ENCODE results near the gene AKAP6.
A peak's percentile ranks its signal among the peaks of the same experiment; 100 is the strongest.

AKAP6 gene

GRCh38 chr14:32681598-32681997, 352.5 kb downstream of the AKAP6 start:
- DNase-seq, result no peak

DNA sequence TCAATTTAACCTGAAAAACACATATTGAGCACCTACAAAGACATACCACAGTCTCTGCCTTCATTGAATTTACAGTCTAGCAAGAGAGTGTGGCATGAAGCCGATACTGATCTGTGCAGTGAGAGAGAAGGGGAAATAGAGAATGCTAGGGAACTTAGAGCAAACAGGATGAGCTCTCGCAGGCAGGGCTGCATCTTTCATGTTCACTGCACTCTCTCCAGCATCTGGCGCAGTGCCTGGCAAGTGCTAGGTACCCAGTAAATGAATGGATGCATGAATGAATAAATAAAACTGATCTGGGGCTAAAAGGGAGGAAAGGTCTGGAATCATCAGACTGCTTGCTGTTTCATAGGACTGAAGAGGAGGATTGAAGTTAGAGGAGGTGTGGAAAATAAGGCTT, 353.1 kb downstream of the AKAP6 start:
- DNase-seq, result no peak

DNA sequence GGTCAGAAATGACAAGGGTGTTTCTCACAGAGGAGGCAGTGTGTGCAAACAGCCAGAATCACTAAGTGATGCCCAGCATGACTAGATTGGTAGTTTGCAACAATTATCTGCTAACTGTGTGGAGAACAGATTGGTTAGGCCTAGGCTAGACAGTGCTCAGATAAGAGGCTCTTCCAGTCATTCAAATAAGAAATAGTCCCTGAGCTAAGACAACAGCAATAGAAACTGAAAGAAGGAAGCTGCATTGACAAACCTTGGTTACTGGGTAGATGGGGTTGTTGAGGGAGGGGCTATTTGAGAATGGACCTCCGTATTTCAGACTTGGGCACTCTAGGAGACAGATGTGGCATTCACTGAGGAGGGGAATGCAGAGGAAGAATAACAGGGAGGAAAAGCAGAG, 354.6 kb downstream of the AKAP6 start:
- DNase-seq, result no peak

DNA sequence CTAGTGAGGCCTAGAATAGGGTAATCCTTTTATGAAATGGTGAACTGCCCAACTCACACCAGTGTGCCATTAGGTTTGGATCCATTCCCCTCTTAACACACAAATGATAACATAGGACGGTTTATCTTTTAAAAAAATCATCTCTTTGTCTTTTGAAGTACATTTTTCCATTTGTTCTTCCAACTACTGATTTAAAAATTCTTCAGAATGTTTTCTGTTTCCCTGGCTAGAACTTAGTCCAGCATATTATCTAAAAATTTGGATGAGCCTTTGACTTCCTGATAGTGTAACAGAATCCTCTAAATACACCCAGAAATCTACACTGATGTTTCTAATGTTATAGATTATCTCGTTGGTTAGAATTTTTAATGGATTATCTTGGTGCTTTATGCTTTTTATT, 359.8 kb downstream of the AKAP6 start:
- no peak for DNase-seq

DNA sequence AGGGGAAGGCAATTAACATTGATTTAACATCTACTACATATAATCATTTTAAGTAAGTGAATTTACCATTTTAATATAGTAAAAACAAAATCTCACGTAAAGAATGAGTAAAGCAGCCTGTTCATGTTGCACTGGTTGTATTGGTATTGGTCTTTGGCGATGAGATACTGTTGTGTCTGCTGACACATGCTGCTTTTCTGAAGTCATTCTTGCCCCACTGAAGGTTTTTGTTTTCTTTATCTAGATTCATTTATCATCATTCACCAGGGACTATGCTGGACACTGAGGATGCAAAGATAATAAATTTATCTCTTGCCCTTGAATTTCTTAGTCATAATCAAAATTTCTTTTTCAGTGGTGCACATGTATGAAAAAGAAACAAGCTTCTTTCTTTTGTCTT, 363.3 kb downstream of the AKAP6 start:
- DNase-seq, result no peak

- DNase-seq, result no peak
Measured at GRCh38 chr14:32693114-32693513, 364.0 kb downstream of the AKAP6 start.

DNA sequence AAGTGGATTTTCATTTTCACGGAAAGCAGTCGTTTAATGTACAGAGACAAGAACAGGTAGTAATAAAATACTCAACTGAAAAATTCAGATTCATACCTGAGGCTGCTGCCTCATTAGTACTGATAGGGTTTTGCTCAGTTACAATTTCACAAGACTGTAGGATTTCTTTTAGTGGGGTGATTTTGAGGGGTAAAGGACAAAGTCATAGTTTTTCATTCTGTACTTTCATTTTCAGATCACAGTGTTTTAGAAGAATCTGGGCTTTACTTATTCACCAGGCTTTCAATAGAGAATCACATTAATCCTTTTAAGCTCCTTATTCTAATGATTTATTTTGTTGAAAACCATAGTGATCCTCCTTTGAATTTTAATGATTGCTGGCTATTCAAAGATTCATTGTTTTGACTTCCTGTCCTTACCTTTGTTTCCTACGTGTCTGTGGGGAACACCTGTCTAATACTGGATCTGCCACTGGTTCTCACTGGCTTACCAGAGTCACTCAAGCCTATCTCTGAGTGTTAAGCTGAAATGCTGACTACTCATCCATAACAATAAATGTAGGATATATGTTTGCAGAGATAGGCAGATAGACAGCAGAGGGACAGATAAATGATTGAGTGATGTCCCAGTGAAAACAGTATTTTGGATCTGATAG, 365.8 kb downstream of the AKAP6 start:
- no peak for DNase-seq

GRCh38 chr14:32696325-32697091, 367.4 kb downstream of the AKAP6 start:
- no peak for DNase-seq

DNA sequence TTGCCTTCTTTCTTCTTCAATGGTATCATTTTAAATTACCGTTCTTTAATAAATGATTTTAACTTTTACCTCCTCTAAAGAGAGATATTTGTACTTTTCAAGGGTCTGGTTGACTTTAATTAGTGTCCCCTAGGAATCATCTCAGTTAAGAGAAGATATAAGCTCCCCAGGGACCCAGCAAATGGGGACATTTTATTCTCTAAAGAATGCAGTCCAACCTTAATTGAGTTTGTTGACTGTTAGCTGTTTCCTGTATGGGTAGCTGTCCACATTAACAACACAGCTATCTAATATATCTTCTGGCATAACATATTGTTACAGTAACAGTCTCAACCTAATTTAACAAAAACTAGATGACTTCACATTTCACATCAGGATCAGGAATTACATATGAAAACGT, 368.0 kb downstream of the AKAP6 start:
- no peak for DNase-seq

DNA sequence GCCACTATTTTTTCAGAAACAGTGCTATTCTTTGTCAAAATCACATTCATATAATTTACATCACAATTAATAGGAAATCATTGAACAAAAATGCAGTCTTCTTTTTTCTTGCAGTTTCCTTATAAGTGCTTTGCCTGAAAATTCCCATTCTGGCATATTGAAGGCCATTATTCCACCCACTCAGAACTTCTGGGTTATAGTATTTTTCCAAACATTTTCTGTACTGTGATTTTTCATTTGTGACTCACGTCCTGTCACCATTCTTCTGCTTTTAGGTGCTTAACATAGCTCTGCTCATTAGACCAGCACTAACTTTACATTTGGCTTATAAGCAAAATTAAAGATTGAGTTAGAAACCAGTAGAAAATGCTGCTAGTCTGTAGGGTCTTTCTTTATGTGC, 368.6 kb downstream of the AKAP6 start:
- no peak for DNase-seq

- no peak for DNase-seq
Measured at GRCh38 chr14:32698831-32699230, 369.7 kb downstream of the AKAP6 start.

GRCh38 chr14:32701475-32701874, 372.4 kb downstream of the AKAP6 start:
- no peak for DNase-seq

DNA sequence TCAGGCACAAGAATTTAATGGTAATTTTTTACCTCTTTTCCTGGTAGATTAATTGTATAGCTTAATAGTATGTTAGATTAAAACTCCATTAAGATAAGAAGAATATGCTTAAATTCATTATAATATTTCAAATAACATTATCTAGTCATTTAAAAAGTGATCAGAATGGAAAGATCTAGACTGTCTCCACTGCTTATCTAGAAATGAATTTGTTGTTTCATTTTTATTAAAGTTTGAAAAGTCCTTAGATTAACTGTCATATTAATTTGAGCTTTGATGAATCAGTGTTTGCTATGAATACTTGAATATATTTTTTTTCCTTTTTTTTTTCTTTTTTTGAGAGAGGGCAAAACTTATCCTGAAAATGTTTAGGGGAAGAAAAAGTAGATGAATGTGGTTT, 373.0 kb downstream of the AKAP6 start:
- no peak for DNase-seq

DNA sequence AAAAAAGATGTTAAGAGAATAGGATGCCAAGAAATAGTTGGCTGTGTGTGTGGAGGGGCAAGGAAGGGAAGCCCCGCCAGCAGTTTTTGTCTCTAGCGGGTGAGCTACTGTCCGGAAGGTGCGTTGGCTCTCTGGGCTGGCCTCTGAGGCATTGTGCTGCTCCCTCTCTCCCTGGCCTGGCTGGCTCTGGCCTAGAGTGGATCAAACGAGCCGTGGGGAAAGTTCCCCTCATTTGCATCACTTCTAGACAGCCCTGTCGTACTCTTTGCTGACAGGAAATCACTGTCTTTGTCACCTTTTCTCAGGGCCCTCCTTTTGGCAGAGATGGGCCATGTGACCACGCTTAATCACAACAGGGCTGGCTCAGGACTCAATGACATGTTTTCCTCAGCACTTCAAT, 373.5 kb downstream of the AKAP6 start:
- DNase-seq, result peak; percentile 1 to 8

GRCh38 chr14:32703183-32703621, 374.1 kb downstream of the AKAP6 start:
- DNase-seq, result no peak

DNA sequence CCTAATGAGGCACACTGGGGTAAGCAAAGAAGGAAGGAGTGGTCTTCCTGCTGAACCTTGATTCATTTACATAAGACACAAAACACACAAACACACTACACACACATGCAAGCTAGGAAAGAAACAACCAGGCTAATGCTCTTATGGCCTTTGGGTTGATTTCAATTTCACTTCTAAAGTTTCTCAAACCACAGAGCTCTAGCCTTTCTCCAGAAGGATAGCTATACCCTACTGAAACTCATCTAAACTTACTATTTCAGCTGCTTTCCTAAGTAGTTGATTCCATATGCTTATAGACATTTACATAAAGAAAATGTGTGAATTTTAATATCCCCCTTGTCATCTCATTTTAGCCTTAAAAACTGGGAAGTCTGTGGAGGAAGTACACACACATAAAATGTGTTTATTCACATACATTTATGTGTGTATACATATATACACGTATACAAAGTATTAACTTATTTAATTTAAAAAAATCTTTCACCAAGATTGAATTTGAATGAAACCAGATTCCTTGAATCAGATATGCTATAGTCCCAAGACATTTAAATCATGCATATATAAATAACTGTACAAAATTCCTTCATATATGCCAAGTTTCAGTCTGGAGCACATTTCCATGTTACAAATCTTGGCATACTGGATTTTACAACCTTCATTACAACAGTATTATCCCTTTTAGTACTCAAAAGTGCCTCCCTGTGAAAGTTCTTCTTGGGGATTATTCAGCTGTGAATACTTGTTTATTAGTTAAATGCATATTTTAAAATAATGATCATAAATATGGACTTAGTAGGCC, 377.8 kb downstream of the AKAP6 start:
- DNase-seq, result no peak

GRCh38 chr14:32707742-32708500, 378.8 kb downstream of the AKAP6 start:
- DNase-seq, result no peak

- DNase-seq, result no peak
Measured at GRCh38 chr14:32709027-32709426, 379.9 kb downstream of the AKAP6 start.

DNA sequence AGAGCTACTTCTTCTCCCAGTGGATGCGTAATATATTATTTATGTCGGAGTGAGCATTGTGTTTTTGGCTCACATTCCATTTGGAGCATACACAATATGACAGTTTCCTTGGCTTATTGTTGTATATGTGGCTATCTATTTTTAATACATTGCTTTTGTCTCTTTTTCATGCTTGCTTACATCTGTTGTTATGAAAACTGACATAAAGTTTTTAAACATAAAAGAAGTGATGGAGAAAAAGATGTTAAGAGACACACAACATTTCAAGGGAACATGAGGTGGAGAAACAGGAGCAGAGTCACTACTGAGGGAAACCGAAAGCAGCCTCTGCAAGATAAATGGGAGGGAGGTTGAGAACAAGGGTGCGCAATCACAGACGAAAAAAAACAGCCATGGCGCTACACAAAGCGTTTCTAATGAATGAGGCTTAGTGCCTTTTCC, 381.2 kb downstream of the AKAP6 start:
- no peak for DNase-seq

- no peak for DNase-seq
Measured at GRCh38 chr14:32710731-32711680, 381.9 kb downstream of the AKAP6 start.

GRCh38 chr14:32713856-32714255, 384.8 kb downstream of the AKAP6 start:
- DNase-seq, result no peak

- DNase-seq, result no peak
Measured at GRCh38 chr14:32719601-32720000, 390.5 kb downstream of the AKAP6 start.

Data from activated CD4-positive, alpha-beta T cell treated with anti-CD3 and anti-CD28 coated beads for 4 hours (primary cell).